NCI-H2196 treated with DMSO at 0.1 percent for 48 hours (cell line): Measurements from ENCODE around the gene GINS2.

Source experiments
- DNase-seq: peaks from one replicate; lab custom pipeline; 2025; ENCODE audit not compliant: unreplicated experiment; lab: John Stamatoyannopoulos, UW

Gene GINS2

DNA sequence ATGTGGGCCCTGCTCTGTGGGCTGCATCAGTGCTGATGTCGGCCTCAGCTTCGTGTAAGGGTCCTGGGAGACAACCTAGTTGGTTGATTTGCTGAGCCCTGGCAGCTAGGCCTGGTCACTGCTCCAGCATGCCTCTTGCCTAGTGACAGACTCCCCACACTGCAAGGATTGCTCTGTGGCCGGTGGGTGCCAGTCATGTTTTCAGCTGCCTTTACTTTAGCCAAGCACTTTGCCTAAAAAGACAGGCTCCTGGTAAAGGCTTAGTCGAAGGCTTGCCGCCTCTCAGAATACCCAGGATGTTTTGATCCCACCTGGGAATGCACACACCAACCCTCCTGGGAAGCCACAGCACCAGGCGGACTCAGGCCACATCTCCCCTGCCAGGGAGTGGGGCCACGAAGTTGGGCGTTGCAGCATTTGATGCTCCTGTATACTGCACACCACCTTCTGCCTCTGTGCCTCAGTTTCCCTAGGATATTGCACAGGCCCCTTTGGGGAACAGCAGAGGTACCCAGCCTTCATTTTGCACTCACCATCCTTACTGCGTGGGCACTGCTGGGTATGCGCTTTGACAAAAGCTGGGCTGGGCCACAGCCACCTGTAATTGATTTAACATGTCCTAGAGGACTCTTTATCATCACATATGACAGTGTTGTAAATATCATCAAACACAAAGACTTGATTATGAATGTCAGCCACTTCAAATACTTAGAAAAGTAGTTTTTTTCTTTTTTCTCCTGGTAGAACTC lies 19.9 kb downstream of the GINS2 start:
- DNase-seq = no peak

GRCh38 chr16:85667841-85668413 lies 20.8 kb downstream of the GINS2 start:
- no peak for DNase-seq

- DNase-seq = no peak
These were observed 21.5 kb downstream of the GINS2 start for GRCh38 chr16:85667261-85667660.

DNA sequence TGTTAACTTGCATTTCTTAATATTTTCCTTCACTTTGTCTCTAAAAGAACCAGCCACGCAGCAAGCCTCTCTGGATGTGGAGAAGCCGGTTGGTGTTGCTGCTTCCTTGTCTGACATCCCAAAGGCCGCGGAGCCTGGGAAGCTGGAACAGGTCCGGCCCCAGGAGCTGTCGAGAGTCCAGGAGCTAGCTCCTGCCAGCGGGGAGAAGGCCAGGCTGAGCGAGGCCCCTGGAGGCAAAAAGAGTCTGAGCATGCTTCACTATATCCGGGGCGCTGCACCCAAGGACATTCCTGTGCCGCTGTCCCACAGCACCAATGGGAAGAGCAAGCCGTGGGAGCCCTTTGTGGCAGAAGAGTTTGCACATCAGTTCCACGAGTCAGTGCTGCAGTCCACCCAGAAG lies 22.8 kb downstream of the GINS2 start:
- DNase-seq = no peak

DNA sequence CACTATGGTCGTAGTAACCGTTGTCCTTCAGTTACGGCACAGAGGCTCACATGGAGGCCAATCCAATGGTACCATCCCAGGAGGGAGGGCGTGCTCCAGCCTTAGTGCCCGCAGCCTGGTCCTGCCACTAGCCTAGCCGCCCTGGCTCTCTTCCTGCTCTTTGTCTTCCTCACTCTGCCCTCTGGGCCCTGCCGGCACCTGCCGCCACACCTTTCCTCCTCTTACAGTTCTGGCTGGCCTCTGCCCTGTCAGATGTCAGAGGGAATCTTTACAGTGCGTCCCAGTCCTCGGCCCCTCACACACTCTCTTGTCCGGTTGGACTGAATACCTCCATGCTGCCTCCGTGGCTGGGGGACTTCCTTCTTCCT lies 23.4 kb downstream of the GINS2 start:
- DNase-seq = no peak

GRCh38 chr16:85664580-85665372 lies 24.0 kb downstream of the GINS2 start:
- no peak for DNase-seq

- peak; percentile 27 for DNase-seq
These were observed 24.8 kb downstream of the GINS2 start for GRCh38 chr16:85663891-85664321.

DNA sequence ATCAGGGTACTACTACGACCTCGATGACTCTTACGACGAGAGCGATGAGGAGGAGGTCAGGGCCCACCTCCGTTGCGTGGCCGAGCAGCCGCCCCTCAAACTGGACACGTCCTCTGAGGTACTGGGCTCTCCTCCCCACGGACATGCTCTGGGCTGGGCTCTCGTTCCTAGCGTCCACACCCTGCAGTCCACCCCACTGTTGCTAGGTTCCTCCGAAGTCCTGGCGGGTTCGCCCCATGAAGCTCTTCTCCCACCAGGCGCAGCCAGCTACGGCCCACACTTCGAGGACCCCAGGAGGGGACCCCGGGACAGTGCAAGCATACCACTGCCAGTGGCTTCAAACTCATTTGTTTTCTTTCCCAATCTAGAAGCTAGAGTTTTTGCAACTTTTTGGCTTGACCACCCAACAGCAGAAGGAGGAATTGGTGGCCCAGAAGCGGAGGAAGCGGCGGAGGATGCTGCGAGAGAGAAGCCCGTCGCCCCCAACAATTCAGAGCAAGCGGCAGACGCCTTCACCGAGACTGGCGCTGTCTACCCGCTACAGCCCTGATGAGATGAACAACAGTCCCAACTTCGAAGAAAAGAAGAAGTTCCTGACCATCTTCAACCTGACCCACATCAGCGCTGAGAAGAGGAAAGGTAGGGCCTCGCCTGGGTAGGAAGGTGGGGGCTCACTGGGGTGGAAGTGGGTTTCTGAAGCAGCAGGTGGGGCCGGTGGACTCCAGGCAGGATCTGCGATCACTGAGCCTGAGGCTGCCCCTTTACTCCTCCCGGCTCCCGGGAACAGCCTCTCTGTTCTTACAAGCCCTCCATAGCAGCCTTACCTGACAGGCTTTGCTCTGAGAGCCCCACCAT lies 25.6 kb downstream of the GINS2 start:
- no peak for DNase-seq

DNA sequence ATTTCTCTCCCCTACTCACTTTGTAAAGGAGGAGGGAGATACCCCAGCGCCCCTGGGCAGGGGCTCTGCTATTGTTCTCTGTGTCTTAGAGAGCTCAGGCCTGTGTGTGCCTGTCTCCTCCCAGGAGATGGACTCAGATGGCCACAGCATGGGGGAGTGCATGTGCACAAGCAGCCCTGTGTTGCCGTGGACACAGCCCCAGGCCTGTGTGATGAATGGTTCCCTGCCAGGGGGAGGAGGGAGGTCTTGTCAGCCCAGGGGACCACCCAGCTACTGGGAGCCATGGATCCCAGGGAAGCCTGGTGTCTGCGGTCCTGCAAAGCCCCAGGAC lies 26.3 kb downstream of the GINS2 start:
- DNase-seq = no peak

GRCh38 chr16:85661740-85662481 lies 26.8 kb downstream of the GINS2 start:
- no peak for DNase-seq

- DNase-seq = no peak
These were observed 27.7 kb downstream of the GINS2 start for GRCh38 chr16:85660843-85661739.

GRCh38 chr16:85659805-85660511 lies 28.8 kb downstream of the GINS2 start:
- peak; percentile 22 for DNase-seq

DNA sequence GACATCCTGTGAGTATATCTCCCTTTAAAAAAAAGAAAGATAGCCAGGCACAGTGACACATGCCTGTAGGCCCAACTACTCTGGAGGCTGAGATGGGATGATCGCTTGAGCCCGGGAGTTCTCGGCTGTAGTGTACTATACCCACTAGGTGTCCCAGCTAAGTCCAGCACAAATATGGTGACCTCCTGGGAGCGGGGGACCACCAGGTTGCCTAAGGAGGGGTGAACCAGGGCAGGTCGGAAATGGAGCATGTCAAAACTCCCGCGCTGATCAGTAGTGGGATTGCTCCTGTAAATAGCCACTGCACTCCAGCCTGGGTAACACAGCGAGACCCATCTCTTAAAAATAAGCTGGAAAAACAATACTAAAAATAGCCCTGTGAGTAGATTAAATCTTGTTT lies 29.4 kb downstream of the GINS2 start:
- DNase-seq = no peak

DNA sequence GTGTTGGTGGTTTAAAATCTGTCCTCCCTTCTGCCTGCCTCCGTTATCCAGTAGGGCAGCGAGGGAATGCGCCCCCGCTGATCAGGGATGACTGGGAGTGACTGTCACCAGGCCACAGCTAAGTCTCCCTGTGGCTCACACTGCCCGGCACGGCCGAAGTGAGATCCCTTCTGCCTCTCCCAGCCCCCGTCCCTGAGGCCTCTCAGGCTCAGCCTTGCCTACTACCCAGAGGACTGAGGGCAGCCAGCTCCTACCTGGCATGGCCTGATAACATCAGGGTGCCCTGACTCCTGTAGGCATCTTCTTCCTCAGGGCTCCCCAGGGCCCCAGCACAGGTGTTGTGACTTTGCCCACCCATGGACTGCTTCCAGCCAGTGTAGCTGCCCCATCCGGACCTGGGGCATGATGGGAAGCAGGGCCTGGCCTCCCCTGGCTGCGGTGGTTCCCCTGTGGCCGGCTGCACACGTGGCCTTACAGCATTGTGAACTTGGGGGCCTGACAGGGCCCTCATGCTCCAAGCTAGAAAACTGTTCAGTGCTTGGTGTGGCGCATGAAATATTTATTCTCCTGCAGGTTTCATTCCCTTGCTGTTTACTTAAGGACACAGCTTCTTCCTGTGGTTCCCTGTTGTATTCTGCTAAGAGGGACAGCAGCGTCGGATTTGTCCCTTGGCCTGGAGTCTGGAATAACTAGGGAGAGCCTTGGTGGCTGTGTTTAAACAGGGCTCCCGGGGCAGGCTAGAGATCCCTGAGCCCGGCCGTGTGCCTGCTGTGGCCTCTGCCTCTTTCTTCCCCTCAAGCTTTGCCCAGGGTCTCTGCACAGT lies 30.0 kb downstream of the GINS2 start:
- DNase-seq = no peak

DNA sequence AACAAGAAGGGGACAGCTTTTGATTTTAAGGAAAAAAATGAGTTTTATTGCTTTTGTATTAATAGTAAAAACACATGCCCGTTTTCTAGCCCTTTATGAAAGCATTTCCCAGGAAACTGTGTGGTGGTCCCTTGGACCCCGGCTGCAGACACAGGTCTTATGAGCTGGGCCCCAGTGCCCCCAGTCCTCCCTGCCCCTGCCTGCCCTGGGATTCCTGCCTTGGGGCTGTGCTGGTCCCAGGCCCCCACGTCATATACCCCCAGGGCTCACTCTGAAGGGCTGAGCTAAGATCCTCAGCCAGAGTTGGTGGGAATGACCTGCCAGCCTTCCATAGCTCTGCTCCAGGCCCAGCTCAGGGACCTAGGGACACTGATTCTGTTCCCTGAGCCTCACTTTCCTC lies 30.8 kb downstream of the GINS2 start:
- no peak for DNase-seq

DNA sequence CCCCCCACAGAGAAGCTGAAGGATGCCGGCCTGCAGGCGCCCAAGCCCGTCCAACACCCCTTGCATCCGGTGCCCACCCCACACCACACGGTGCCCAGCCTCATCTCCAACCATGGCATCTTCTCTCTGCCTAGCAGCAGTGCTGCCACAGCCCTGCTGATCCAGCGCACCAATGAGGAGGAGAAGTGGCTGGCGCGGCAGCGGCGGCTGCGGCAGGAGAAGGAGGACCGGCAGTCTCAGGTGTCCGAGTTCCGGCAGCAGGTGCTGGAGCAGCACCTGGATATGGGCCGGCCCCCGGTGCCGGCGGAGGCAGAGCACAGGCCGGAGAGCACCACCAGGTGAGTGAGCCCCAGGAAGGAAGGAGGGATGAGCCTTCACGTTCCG lies 31.5 kb downstream of the GINS2 start:
- DNase-seq = no peak

GRCh38 chr16:85656351-85657266 lies 32.1 kb downstream of the GINS2 start:
- no peak for DNase-seq
